GM18520 (cell line): ENCODE data around the gene CLCN1.

Experiments
- ATAC-seq: cut with Tn5 transposase; IDR thresholded peaks from one replicate; pipeline ENCODE4 v1.9.1; 2021; ENCODE audit not compliant: unreplicated experiment

CLCN1 gene

GRCh38 chr7:143331179-143331801 lies 15.4 kb downstream of the CLCN1 start:
- no peak for ATAC-seq

DNA sequence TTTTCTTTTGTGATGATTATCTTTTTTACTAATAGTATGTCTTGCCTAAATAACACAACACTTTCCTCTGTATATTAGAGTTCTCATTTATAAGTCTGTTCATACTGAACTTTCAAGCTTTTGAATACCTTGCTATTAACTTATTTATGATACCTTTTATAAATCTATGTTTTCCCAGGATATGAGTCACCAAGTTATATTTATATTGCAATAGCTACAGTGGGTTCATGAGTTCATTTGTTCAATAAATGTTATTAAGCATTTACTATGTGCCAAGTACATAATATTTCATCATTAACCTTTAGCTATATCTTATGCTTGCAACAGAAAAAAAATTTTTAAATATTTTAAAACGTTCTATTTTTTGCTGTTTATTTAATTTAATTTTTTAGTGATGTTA lies 18.3 kb downstream of the CLCN1 start:
- ATAC-seq, result no peak

GRCh38 chr7:143337216-143337615 lies 21.3 kb downstream of the CLCN1 start:
- ATAC-seq, result no peak

DNA sequence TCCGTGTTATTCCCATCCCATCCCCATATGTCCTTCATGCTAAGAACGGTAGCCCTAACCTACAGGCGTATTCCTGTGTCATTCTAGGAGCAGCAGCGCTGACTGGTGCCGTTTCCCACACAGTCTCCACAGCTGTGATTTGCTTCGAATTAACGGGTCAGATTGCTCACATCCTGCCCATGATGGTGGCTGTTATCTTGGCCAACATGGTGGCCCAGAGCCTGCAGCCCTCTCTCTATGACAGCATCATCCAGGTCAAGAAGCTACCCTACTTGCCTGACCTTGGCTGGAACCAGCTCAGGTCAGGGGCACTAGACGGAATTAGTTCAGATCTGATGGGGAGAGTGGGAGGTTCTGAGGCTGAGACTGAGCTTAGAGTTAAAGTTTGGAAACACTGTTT lies 25.9 kb downstream of the CLCN1 start:
- ATAC-seq, result no peak

GRCh38 chr7:143343596-143343995 lies 27.7 kb downstream of the CLCN1 start:
- no peak for ATAC-seq

- no peak for ATAC-seq
Measured at GRCh38 chr7:143345428-143345900, 29.6 kb downstream of the CLCN1 start.

DNA sequence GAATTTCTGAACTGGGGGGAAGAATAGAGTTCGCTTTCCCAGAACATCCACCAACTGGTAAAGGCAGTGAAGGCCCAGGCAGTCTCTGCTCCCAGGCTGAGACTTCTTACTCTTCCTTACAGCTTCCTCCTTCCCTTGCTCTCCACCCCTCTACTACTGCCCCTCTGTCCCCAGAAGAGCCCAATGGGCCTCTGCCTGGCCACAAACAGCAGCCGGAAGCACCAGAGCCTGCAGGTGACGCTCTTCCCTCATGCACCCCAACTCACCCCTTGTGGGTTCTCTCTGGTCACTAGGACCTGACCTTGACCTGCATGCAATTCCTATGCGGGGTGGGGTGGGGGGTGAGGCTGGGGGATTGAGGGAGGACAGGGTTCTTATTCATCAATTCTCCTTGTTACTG lies 30.1 kb downstream of the CLCN1 start:
- ATAC-seq, result no peak

DNA sequence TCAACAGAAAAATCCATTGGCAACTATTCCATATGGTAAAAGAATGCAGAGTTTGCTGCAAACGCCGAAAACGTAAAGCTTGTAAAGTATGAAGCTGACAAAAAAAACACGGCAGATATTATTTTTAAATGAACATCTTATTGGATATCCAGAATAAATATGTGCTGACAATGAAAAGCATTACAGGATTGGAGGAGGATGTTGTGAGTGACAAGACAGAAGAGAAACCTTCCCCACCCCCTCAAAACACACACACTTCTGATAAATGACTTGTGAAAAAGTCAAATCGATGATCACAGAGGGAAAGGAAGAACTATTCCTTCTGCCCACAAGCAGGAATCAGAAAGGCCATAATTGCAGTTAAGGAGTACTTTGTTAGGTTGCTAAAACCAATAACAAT lies 32.0 kb downstream of the CLCN1 start:
- ATAC-seq, result no peak

DNA sequence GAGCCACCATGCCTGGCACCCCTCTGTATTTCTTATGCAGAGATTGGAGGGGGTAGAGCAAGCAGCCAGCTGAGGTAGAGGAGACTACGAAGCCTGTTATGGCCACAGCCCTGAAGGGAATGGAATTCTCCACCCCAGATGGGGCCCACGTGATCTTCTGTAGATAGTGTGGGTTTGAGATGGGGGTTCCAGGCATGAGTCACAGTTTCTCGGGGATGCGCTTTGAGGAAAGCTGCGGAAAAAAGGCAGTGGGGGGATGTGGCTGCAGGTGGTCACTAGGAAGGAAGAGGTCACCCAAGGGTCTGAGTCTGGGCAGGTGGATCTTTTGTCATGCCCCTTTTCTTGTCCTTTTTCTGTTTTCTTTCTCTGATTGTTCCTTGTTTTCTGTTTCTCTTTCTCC lies 35.1 kb downstream of the CLCN1 start:
- ATAC-seq, result no peak

GRCh38 chr7:143351574-143351973 lies 35.7 kb downstream of the CLCN1 start:
- ATAC-seq, result no peak

GRCh38 chr7:143352531-143353002 lies 36.7 kb downstream of the CLCN1 start:
- no peak for ATAC-seq

DNA sequence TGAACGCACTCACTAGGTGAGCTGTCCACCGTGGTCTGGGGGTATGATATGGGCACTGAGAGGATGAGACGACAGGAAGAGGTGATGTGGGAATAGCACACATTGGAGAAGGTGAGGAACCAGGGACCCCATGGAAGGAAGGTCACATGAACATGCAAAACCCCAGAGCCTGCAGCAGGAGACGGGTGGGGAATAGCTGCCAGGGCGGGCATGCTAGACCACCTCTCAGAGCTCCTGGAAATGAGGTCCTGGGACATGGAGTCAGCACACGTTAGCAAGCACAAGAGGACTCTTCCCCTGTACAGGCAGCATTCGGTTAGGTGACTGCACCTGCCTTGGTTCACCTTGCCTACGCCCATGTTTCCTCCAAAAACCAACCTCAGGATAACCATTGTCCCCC lies 38.5 kb downstream of the CLCN1 start:
- ATAC-seq, result no peak

DNA sequence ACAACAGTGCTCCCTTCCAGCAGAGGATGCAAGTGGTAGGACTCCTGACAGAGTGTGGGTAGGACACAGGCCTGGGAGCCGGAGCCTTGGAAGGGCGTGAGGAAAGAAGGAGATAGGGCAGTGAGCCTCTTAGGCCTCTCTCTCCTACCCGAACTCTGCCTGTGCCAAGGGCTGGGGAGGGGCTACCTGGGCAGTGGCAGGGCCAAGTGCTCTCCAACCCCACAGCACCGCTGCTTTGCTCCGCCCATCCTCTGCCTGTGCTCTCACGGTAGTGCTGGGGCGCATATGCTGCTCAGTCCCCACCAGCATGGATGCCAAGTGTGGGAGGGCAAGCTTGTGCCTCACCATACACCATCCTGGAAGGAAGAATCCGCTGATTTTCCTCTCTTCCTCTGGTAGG lies 39.1 kb downstream of the CLCN1 start:
- ATAC-seq, result no peak

GRCh38 chr7:143355450-143356385 lies 39.8 kb downstream of the CLCN1 start:
- no peak for ATAC-seq

GRCh38 chr7:143356414-143357050 lies 40.6 kb downstream of the CLCN1 start:
- ATAC-seq, result no peak

DNA sequence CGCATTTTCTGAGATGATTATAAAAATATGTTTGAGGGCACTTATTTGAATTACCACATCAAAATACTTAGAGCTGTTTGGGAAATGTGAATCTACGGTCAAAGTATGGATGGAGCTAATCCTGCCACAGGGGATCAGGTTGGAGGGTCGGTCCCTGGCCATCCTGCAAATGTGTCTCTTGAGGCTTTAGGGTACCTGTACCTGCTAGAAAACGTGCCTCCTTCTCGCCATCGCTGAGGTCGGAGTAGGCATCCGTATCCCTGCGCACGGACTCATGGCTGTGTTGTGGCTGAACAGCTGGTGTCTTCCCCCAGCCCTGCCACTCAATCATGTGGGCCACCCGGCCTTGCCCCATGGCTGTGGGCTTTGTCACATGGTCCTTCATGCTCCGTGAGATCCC lies 42.7 kb downstream of the CLCN1 start:
- ATAC-seq, result no peak

- no peak for ATAC-seq
Measured at GRCh38 chr7:143359771-143360353, 44.0 kb downstream of the CLCN1 start.

GRCh38 chr7:143360788-143361551 lies 45.1 kb downstream of the CLCN1 start:
- ATAC-seq, result no peak

- no peak for ATAC-seq
Measured at GRCh38 chr7:143361552-143362130, 45.7 kb downstream of the CLCN1 start.
